Panc1 (cell line): Measurements from ENCODE around the gene FAF1.

Source experiments
- POLR2AphosphoS5 ChIP-seq: IDR thresholded peaks from 2 replicates; pipeline ENCODE4 v1.6.1; 2012; ENCODE audit warnings: mild to moderate bottlenecking, low read depth, low read length, moderate library complexity
- SIN3A ChIP-seq: IDR thresholded peaks from 2 replicates; pipeline ENCODE4 v1.6.1; 2012; ENCODE audit warnings: low read depth, mild to moderate bottlenecking, low read length, moderate library complexity, borderline replicate concordance; ENCODE audit not compliant: insufficient read depth
- TF ChIP-seq, protein P1 (sequence below): fragments of 450-650 bp; IDR thresholded peaks from 2 replicates; pipeline ENCODE4 v1.5.1; 2017; ENCODE audit warnings: mild to moderate bottlenecking
- TF ChIP-seq, protein P2 (sequence below), 2 experiments: IDR thresholded peaks; 2 replicates each; pipeline ENCODE4 v1.6.1; 2011 to 2012; ENCODE audit warnings: low read depth in 2 of 2, control low read depth in 1 of 2, low read length in 1 of 2, mild to moderate bottlenecking in 1 of 2, moderate library complexity in 1 of 2; ENCODE audit not compliant: insufficient read depth in 1 of 2

- TF ChIP-seq, protein P1, sequence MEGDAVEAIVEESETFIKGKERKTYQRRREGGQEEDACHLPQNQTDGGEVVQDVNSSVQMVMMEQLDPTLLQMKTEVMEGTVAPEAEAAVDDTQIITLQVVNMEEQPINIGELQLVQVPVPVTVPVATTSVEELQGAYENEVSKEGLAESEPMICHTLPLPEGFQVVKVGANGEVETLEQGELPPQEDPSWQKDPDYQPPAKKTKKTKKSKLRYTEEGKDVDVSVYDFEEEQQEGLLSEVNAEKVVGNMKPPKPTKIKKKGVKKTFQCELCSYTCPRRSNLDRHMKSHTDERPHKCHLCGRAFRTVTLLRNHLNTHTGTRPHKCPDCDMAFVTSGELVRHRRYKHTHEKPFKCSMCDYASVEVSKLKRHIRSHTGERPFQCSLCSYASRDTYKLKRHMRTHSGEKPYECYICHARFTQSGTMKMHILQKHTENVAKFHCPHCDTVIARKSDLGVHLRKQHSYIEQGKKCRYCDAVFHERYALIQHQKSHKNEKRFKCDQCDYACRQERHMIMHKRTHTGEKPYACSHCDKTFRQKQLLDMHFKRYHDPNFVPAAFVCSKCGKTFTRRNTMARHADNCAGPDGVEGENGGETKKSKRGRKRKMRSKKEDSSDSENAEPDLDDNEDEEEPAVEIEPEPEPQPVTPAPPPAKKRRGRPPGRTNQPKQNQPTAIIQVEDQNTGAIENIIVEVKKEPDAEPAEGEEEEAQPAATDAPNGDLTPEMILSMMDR, result no peak
- TF ChIP-seq SIN3A (no peak), POLR2AphosphoS5 (no peak)
- TF ChIP-seq, protein P2, sequence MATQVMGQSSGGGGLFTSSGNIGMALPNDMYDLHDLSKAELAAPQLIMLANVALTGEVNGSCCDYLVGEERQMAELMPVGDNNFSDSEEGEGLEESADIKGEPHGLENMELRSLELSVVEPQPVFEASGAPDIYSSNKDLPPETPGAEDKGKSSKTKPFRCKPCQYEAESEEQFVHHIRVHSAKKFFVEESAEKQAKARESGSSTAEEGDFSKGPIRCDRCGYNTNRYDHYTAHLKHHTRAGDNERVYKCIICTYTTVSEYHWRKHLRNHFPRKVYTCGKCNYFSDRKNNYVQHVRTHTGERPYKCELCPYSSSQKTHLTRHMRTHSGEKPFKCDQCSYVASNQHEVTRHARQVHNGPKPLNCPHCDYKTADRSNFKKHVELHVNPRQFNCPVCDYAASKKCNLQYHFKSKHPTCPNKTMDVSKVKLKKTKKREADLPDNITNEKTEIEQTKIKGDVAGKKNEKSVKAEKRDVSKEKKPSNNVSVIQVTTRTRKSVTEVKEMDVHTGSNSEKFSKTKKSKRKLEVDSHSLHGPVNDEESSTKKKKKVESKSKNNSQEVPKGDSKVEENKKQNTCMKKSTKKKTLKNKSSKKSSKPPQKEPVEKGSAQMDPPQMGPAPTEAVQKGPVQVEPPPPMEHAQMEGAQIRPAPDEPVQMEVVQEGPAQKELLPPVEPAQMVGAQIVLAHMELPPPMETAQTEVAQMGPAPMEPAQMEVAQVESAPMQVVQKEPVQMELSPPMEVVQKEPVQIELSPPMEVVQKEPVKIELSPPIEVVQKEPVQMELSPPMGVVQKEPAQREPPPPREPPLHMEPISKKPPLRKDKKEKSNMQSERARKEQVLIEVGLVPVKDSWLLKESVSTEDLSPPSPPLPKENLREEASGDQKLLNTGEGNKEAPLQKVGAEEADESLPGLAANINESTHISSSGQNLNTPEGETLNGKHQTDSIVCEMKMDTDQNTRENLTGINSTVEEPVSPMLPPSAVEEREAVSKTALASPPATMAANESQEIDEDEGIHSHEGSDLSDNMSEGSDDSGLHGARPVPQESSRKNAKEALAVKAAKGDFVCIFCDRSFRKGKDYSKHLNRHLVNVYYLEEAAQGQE (IDR thresholded peaks at IDR 0.05; ENCODE audit: insufficient read depth in 1 of 2, low read depth in 2 of 2, low read length in 1 of 2), result no peak
Observed at GRCh38 chr1:50645139-50645538, 314.9 kb downstream of the FAF1 start.
